Breast epithelium (tissue), 4 donors: ENCODE data around the gene AUH. TPM values are rescaled to one million over a fixed set of nuclear protein-coding genes. Genes with fewer than 3 reads are reported as not detected.

ENCODE experiments used
- DNase-seq, 2 donors: peaks; one replicate each; pipeline ENCODE4 v3.0.0-alpha.2; 2019; ENCODE audit warnings: low spot score in 2 of 2
- H3K27ac ChIP-seq, 2 donors: fragments of 200-600 bp; sonication (generic) in 1 of 2; one replicate each; pipeline ENCODE4 v1.5.1; 2016 to 2019; ENCODE audit warnings: mild to moderate bottlenecking in 1 of 2
- H3K27me3 ChIP-seq, 2 donors: fragments of 200-600 bp; sonication (generic) in 1 of 2; one replicate each; pipeline versions ENCODE4 v1.5.1 to v1.6.0; 2017 to 2019; ENCODE audit warnings: control low read depth in 1 of 2, mild to moderate bottlenecking in 1 of 2
- H3K36me3 ChIP-seq: fragments of 200-600 bp; one replicate; pipeline ENCODE4 v1.5.1; 2019
- H3K4me1 ChIP-seq, 2 donors: fragments of 200-600 bp; sonication (generic); one replicate each; pipeline ENCODE4 v1.5.1; 2016 to 2019; ENCODE audit warnings: control low read depth in 1 of 2
- H3K4me3 ChIP-seq, 3 donors: fragments of 200-600 bp; sonication (generic); 1 replicate in 2 of 3; 2 replicates in 1 of 3; pipeline ENCODE4 v1.5.1; 2016 to 2019; ENCODE audit warnings: mild to moderate bottlenecking in 3 of 3, moderate library complexity in 2 of 3
- H3K9me3 ChIP-seq, 2 donors: fragments of 200-600 bp; sonication (generic) in 1 of 2; one replicate each; pipeline ENCODE4 v1.5.1; 2016 to 2019; ENCODE audit warnings: control low read depth in 1 of 2
- POLR2A ChIP-seq: fragments of 450-650 bp; IDR thresholded peaks from one replicate; pipeline ENCODE4 v1.6.1; 2016; ENCODE audit warnings: antibody characterized with exemption, mild to moderate bottlenecking, moderate library complexity
- POLR2AphosphoS5 ChIP-seq, 3 donors: sonication (generic); formaldehyde crosslinking; IDR thresholded peaks; one replicate each; pipeline ENCODE4 v1.6.1; 2017; ENCODE audit warnings: antibody characterized with exemption in 3 of 3
- intact Hi-C: fragments of 100-400 bp; cut with DNase I; formaldehyde crosslinking; loops from one replicate; pipeline ENCODE4 v1.15.1; 2023; ENCODE audit warnings: low total_unique reads
- total RNA-seq, 3 donors: library from RNA; depleted of rRNA; stranded (reverse); fragments of >200 nt; gene quantifications; one replicate each; pipeline ENCODE4 v1.1.0, GENCODE V29; 2016
- TF ChIP-seq, protein P1 (sequence below), 3 donors: fragments of 450-650 bp; IDR thresholded peaks; one replicate each; pipeline ENCODE4 v1.5.1; 2016 to 2017; ENCODE audit warnings: antibody characterized with exemption in 3 of 3, mild to moderate bottlenecking in 3 of 3, moderate library complexity in 3 of 3

Gene AUH
- total RNA-seq, 3 donors from 2014 or later: 34.2 to 64.4 (median 50.8) TPM

DNA sequence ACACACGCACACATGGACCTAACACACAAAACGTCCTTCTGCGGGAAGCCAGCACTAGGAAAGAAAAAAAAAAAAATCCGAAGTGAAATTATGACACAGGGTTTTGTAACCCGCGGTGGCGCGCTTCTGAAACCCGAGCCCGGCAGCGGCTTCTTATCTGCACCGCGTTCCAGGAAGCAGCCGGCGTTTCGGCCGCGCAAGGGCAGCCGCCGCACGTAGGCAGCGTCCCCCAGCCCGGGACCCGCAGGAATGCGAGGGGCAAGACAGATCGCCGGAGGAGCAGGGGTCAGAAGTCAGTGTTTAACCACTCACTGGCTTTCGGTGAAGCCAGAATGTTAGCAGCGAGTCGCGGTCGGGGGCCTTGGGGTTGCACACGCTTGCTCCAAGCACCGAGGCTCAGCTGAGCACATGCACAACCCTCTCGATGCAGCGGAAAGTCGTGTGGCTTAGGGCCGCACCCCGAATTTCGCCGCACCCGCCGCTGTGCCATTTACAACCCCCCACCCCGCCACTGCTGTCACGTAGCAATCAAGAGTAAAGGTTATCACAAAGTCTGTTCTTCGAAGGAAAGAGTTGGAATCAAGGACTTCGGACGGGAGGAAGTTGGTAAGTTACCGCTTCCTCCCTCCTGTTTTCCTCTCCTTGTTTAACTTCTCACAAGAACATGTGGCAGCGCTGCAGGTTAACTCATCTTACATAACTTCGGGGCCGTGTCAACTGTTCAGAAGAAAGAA is 167.9 kb downstream of the AUH start:
- H3K4me3 ChIP-seq: peak overlapping the region; percentile 47 to 62 (median 51)
- H3K4me1 ChIP-seq: peaks cover 0 to 29% of the 10 kb centered on the region in 2 donors
- TF ChIP-seq POLR2AphosphoS5 (IDR thresholded peaks at IDR 0.05) (peak; percentile 35 to 87 (median 47)), POLR2A (peak; percentile 38)
- TF ChIP-seq, protein P1, sequence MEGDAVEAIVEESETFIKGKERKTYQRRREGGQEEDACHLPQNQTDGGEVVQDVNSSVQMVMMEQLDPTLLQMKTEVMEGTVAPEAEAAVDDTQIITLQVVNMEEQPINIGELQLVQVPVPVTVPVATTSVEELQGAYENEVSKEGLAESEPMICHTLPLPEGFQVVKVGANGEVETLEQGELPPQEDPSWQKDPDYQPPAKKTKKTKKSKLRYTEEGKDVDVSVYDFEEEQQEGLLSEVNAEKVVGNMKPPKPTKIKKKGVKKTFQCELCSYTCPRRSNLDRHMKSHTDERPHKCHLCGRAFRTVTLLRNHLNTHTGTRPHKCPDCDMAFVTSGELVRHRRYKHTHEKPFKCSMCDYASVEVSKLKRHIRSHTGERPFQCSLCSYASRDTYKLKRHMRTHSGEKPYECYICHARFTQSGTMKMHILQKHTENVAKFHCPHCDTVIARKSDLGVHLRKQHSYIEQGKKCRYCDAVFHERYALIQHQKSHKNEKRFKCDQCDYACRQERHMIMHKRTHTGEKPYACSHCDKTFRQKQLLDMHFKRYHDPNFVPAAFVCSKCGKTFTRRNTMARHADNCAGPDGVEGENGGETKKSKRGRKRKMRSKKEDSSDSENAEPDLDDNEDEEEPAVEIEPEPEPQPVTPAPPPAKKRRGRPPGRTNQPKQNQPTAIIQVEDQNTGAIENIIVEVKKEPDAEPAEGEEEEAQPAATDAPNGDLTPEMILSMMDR (IDR thresholded peaks at IDR 0.05): no peak
- H3K27ac ChIP-seq: peak overlapping the region; percentile 94 to 96
- intact Hi-C loops: loop anchor here (5.0 kb wide), 1 partner anchor 228 kb away; the partner anchor contains the start of gene NFIL3
- peak in 1 of 2 donors; percentile 76 for DNase-seq
- no peaks in the 10 kb centered on the region for H3K27me3 ChIP-seq
- no peaks in the 10 kb centered on the region for H3K9me3 ChIP-seq
- H3K36me3 ChIP-seq: no peaks in the 10 kb centered on the region

DNA sequence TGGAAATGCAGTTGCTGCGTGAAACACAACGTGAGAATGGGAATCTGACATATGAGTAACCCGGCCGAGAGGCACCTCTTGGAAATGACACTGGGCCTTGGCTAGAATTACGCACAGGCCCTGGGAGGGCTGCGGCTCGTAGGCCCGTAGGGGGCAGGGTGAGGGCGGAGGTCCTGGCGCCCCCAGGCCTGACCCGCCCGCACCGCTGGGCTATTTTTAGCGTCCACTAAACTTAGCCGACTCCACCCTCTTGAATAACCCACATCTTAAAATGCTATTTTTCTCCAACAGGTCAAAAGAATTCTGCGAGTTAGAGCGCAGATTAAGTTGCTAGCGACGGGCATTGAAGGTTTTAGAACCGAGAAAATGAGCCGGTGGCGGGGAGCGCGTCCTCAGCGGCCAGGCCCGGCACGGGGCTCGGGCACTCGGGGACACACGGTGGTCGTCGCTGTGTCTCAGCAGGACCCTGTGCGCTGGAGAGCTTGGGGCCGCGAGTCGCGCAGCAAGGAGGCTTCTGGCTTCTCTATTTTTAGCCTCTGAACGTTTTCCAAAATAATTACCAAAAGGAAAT is 168.5 kb downstream of the AUH start:
- peak; percentile 19 for TF ChIP-seq POLR2A
- TF ChIP-seq POLR2AphosphoS5 (IDR thresholded peaks at IDR 0.05): peak; percentile 41 to 94 (median 87)
- TF ChIP-seq, protein P1 (IDR thresholded peaks at IDR 0.05): peak in 1 of 3 donors; percentile 12
- DNase-seq: peak in 1 of 2 donors; percentile 68
- Histone ChIP-seq H3K4me1 (peaks cover 0 to 25% of the 10 kb centered on the region in 2 donors), H3K4me3 (peak overlapping the region; percentile 47 to 62 (median 51)), H3K36me3 (no peaks in the 10 kb centered on the region), H3K9me3 (no peaks in the 10 kb centered on the region), H3K27me3 (no peaks in the 10 kb centered on the region), H3K27ac (peak overlapping the region; percentile 94 to 96)
- intact Hi-C loops: loop anchor here (5.0 kb wide), 1 partner anchor 229 kb away; the partner anchor contains the start of gene NFIL3

DNA sequence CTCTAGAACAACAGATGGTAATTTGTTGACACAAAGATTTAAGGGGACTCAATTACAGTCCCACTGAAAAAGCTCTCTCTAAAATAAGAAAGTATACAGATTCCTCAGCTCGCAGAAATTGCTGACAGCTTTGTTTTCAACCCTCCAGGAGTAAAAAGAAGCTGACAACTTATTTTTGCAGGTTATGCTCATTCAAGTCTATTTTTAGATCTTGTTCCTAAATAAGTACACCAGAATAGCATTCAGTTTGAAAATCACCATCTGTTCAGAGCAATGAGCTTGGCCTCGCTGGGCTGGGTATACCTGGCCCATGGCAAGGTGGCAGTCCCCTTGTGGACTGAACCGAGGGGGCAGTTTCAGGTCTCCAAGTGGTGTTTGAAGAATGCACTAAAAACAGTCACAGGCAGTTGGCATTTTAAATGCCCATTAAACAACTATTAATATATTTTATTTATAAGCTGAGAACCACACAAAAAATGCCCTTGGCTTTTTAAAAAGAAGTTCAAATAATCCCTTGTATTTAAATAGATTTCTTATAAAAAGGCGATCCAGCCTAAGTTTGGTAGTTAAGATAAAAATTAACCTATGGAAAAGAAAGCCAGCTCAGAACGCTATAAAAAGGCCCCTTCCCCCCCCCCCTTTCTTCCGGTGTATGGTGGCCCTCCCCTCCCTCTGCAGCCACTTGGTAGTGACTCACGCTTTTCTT is 169.2 kb downstream of the AUH start:
- Histone ChIP-seq H3K4me3 (peak overlapping the region in 2 of 3 donors; percentile 51 to 62), H3K36me3 (no peaks in the 10 kb centered on the region), H3K27me3 (no peaks in the 10 kb centered on the region), H3K4me1 (peaks cover 0 to 24% of the 10 kb centered on the region in 2 donors), H3K9me3 (no peaks in the 10 kb centered on the region), H3K27ac (peak overlapping the region; percentile 94 to 96)
- DNase-seq: no peak
- TF ChIP-seq POLR2A: no peak
- no peak for TF ChIP-seq POLR2AphosphoS5 (IDR thresholded peaks at IDR 0.05)
- TF ChIP-seq, protein P1 (IDR thresholded peaks at IDR 0.05): no peak
- intact Hi-C loops: loop anchor here (5.0 kb wide), 1 partner anchor 230 kb away; the partner anchor contains the start of gene NFIL3

DNA sequence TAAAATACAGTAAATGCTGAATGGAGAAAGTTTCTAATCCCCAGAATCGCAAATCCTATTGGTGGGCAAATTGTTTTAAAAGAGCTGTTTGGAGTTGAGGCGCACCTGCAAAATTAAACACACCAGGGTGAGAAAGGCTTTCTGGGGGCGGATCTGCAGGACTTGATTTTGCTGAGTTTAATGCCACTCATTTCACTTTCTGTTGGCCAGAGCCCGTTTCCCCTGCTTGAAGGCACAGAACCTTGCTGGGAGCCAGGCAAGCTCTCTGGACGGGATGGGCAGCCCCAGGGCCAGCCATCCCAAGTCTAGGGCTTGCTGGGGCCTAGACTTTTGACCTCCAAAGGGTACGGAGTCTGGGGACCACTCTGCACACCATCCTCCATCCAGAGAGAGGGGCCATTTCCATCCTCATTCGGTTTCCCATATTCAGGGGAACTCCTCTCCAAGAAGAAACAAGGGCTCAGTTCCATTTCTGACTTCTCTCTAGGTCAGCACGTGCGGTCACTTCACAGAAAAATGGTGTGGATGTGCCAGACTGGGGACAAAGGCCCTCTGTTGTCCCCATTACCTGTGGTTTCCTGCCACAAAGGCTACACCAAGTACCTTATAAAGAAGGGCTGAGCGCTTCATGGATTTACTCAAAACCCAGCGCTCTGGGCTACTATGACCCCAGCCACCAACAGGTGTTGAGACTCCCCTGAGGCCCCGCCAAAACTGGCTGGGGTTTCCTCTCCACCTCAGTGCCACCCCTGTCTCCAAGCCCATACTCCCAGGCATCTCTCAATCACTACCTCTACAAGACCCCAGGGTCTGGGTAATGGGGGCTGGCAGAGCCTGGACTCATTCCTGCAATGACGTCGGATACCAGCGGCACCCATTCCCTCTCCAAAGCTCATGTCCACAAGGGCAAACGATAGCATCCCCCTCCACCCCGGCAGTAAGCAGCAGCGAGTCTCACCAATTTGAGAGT is 170.0 kb downstream of the AUH start:
- peak in 1 of 2 donors; percentile 47 for DNase-seq
- Histone ChIP-seq H3K27me3 (no peaks in the 10 kb centered on the region), H3K27ac (peak overlapping the region; percentile 94 to 96), H3K9me3 (no peaks in the 10 kb centered on the region), H3K4me1 (peaks cover 0 to 20% of the 10 kb centered on the region in 2 donors), H3K36me3 (no peaks in the 10 kb centered on the region), H3K4me3 (no peak overlapping the region)
- intact Hi-C loops: loop anchor here (5.0 kb wide), 1 partner anchor 231 kb away; the partner anchor contains the start of gene NFIL3
- TF ChIP-seq, protein P1 (IDR thresholded peaks at IDR 0.05): no peak
- TF ChIP-seq POLR2AphosphoS5 (IDR thresholded peaks at IDR 0.05) (peak in 1 of 3 donors; percentile 14), POLR2A (no peak)
